ENCODE measurements around the gene C1orf116.

The C1orf116 gene

DNA sequence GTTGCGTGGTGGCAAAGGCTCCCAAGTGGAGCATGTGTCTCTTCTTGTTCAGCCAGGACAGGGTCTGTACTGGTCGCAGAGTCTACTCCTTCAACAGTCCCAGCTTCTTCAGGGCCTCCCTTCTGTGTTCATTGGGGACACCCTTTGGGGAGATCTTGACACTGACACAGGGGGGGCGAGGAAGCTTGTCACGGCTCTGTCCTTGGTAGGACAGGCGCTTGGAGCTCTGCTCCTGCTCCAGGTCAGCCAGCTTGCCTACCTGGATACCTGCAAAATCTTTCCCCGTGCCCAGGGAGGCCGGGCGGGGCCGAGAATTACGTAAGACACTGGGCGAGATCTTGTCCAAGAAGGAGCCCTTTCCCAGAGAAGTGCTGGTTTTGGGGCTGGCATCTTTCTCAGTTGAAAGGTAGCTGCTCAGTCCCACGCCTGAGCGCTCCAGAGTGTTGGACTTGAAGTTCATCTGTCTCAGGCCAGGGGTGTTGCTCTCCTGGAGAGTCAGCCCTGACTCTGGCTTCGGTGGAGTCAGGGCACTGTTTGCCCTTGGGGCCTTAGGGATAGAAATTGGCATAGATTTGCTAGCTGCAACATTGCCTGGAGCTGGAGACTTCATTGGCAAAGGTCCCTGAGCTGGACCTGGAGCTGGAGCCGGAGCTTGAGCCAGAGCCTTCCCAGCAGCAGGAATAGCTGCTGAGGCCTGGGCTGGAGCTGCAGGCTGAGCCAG, 10.5 kb downstream of the C1orf116 start:
- DNase-seq (ENCODE audit: low read depth) = no peak
- in situ Hi-C loops (cut with HindIII; ENCODE audit: low sequenced_read_pairs) = no loop called here
- TF ChIP-seq, protein P1, sequence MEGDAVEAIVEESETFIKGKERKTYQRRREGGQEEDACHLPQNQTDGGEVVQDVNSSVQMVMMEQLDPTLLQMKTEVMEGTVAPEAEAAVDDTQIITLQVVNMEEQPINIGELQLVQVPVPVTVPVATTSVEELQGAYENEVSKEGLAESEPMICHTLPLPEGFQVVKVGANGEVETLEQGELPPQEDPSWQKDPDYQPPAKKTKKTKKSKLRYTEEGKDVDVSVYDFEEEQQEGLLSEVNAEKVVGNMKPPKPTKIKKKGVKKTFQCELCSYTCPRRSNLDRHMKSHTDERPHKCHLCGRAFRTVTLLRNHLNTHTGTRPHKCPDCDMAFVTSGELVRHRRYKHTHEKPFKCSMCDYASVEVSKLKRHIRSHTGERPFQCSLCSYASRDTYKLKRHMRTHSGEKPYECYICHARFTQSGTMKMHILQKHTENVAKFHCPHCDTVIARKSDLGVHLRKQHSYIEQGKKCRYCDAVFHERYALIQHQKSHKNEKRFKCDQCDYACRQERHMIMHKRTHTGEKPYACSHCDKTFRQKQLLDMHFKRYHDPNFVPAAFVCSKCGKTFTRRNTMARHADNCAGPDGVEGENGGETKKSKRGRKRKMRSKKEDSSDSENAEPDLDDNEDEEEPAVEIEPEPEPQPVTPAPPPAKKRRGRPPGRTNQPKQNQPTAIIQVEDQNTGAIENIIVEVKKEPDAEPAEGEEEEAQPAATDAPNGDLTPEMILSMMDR (IDR thresholded peaks at IDR 0.05; ENCODE audit: low read depth, low read length, missing control alignments) = no peak
- no peak overlapping the region for H3K4me3 ChIP-seq (ENCODE audit: low read depth, low read length)

DNA sequence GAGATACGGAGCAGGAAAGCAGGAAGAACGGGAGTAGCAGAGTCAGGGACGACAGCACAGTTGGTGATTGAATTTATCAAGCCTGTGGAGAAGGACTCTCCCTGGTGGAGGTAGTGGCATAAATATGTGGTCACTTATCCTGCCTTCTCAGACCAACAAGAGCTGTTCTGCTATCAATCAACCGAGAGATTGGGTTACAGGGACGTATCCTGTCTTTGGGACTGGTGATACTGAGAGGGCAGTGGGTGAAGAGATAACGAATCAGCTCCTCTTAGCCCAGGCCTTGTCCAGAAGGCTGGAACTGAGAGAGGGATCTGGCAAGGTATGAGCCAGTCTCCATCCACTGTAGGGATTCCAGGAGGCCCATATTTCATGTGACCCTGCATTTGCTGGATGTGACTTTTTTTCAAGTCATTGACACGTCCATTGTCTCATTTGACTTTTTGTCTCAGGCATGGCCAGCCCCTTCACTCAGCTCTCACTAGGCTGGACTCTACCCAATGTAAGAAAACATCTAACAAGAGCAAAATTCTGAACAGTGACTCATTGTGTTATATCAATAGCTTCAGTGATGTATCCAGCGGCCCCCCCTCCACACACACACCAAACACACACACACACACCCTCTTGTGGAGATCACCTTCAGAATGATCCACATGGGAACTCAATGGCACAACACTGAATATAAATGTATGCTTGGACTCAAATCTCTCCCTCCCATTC, 11.3 kb downstream of the C1orf116 start:
- TF ChIP-seq, protein P1 (IDR thresholded peaks at IDR 0.05; ENCODE audit: low read depth, low read length, missing control alignments) = no peak
- in situ Hi-C loops (cut with HindIII; ENCODE audit: low sequenced_read_pairs) = no loop called here
- no peak for DNase-seq (ENCODE audit: low read depth)

GRCh38 chr1:207020709-207021107, 11.8 kb downstream of the C1orf116 start:
- no peak for DNase-seq (ENCODE audit: low read depth)
- H3K4me3 ChIP-seq (ENCODE audit: low read depth, low read length) = no peak overlapping the region
- in situ Hi-C loops (cut with HindIII; ENCODE audit: low sequenced_read_pairs) = no loop called here
- TF ChIP-seq, protein P1 (IDR thresholded peaks at IDR 0.05; ENCODE audit: low read depth, low read length, missing control alignments) = no peak

More for the DNA sequence above, 11.3 kb downstream of the C1orf116 start:
- no peak overlapping the region for H3K4me3 ChIP-seq (ENCODE audit: low read depth, low read length)

- no peak for DNase-seq (ENCODE audit: low read depth)
- no peak overlapping the region for H3K4me3 ChIP-seq (ENCODE audit: low read depth, low read length)
- TF ChIP-seq, protein P1 (IDR thresholded peaks at IDR 0.05; ENCODE audit: low read depth, low read length, missing control alignments) = no peak
- in situ Hi-C loops (cut with HindIII; ENCODE audit: low sequenced_read_pairs) = no loop called here
Measured at GRCh38 chr1:207020065-207020708, 12.4 kb downstream of the C1orf116 start.

GRCh38 chr1:207019661-207020060, 12.9 kb downstream of the C1orf116 start:
- H3K4me3 ChIP-seq (ENCODE audit: low read depth, low read length) = no peak overlapping the region
- in situ Hi-C loops (cut with HindIII; ENCODE audit: low sequenced_read_pairs) = no loop called here
- DNase-seq (ENCODE audit: low read depth) = no peak
- TF ChIP-seq, protein P1 (IDR thresholded peaks at IDR 0.05; ENCODE audit: low read depth, low read length, missing control alignments) = no peak

DNA sequence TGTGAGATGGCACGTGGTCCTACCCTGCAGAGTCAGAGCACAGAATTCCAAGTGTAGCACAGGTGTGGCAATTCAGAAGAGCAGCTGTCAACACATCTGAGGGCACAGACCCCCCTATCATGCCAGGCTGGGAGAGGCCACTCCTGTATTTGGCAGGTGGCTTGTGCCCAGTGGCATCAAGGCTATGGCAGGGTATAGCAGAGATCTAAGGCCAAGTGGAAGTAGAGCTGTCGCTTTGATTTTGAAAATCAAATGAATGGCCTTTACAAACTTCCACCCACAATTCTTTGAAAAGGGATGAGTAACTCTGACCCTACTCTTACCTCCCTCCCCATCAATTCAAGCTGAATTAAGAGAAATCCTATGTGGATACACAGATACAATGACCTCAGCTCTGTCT, 13.4 kb downstream of the C1orf116 start:
- in situ Hi-C loops (cut with HindIII; ENCODE audit: low sequenced_read_pairs) = no loop called here
- no peak overlapping the region for H3K4me3 ChIP-seq (ENCODE audit: low read depth, low read length)
- DNase-seq (ENCODE audit: low read depth) = no peak
- TF ChIP-seq, protein P1 (IDR thresholded peaks at IDR 0.05; ENCODE audit: low read depth, low read length, missing control alignments) = no peak
